HepG2 (cell line): ENCODE results near the gene FMOD. TPM values are rescaled to one million over a fixed set of nuclear protein-coding genes. Genes with fewer than 3 reads are reported as not detected.

Experiments used
- ATAC-seq: fragments of 200-7000 bp; cut with Tn5 transposase; 3 replicates; pipeline ENCODE4 v1.9.1; 2020; ENCODE audit warnings: mild to moderate bottlenecking, moderate library complexity
- BruUV-seq: library from RNA; stranded (reverse); fragments of 400-500 nt; replicated peaks from 2 replicates; lab custom pipeline; 2021; lab: Mats Ljungman, UMichigan
- CTCF ChIA-PET: fragments of 300-600 bp; formaldehyde crosslinking; extraction: SDS; loops from one replicate; lab custom pipeline; 2021; ENCODE audit warnings: low total read pairs, inconsistent platforms, low intra/inter-chr PET ratio; lab: Yijun Ruan, JAX
- POLR2A ChIA-PET: fragments of 350-600 bp; sonication (Branson Sonifier 250); formaldehyde crosslinking; loops from one replicate; lab custom pipeline; 2020; ENCODE audit warnings: antibody characterized with exemption, inconsistent platforms; lab: Yijun Ruan, JAX
- DNase-seq: peaks from one replicate; pipeline ENCODE4 v3.0.0-alpha.2; 2015; ENCODE audit warnings: low spot score
- FAIRE-seq: peaks from 3 replicates; lab custom pipeline; 2011; peaks lifted over from hg19 to GRCh38; lab: Jason Lieb, UNC
- H2AFZ ChIP-seq: one replicate; pipeline ENCODE4 v1.6.1; 2011; ENCODE audit warnings: low read length, inconsistent platforms
- H3K27ac ChIP-seq: fragments of 300-600 bp; 3 replicates; pipeline ENCODE4 v1.8.0; 2011; ENCODE audit warnings: mixed run types, mild to moderate bottlenecking, mixed read lengths, low read length, inconsistent platforms; ENCODE audit not compliant: insufficient read depth; ENCODE audit errors: extremely low read length
- H3K27me3 ChIP-seq, 2 experiments: fragments of 200-600 bp in 1 of 2; 2 replicates in 1 of 2; 3 replicates in 1 of 2; pipeline versions ENCODE4 v1.6.0 to v1.8.0; 2011; ENCODE audit warnings: low read length in 2 of 2, mild to moderate bottlenecking in 2 of 2, moderate library complexity in 2 of 2, inconsistent platforms in 1 of 2; ENCODE audit not compliant: insufficient read depth in 2 of 2, control insufficient read depth in 1 of 2
- H3K36me3 ChIP-seq, 2 experiments: fragments of 200-600 bp in 1 of 2; replicated peaks in 1 of 2; 2 replicates in 1 of 2; 3 replicates in 1 of 2; pipeline versions ENCODE4 v1.5.1 to v1.8.0; 2011; ENCODE audit warnings: low read length in 2 of 2, inconsistent platforms in 1 of 2; ENCODE audit not compliant: insufficient read depth in 2 of 2, control insufficient read depth in 1 of 2
- H3K4me1 ChIP-seq: 2 replicates; pipeline ENCODE4 v1.5.1; 2012; ENCODE audit warnings: low read length, inconsistent platforms; ENCODE audit not compliant: insufficient read depth
- H3K4me2 ChIP-seq: 2 replicates; pipeline ENCODE4 v1.6.0; 2011; ENCODE audit warnings: low read depth, low read length, inconsistent platforms
- H3K4me3 ChIP-seq, 3 experiments: fragments of 200-600 bp in 1 of 3; sonication (generic), shearing (Covaris generic) in 1 of 3; replicated peaks in 1 of 3; 2 replicates each; pipeline ENCODE4 v1.5.1; 2011 to 2016; ENCODE audit warnings: low read length in 3 of 3, inconsistent platforms in 2 of 3, low read depth in 2 of 3, mild to moderate bottlenecking in 2 of 3, control low read depth in 1 of 3, mixed read lengths in 1 of 3; ENCODE audit not compliant: insufficient read depth in 1 of 3
- H3K79me2 ChIP-seq: one replicate; pipeline ENCODE4 v1.6.1; 2011; ENCODE audit warnings: low read length, inconsistent platforms; ENCODE audit not compliant: insufficient read depth
- H3K9ac ChIP-seq: 2 replicates; pipeline ENCODE4 v1.6.0; 2011; ENCODE audit warnings: mild to moderate bottlenecking, low read depth, low read length, inconsistent platforms; ENCODE audit not compliant: insufficient read depth
- H3K9me3 ChIP-seq: 2 replicates; pipeline ENCODE4 v1.5.1; 2012; ENCODE audit warnings: mild to moderate bottlenecking, low read length
- H4K20me1 ChIP-seq: 2 replicates; pipeline ENCODE4 v1.6.0; 2011; ENCODE audit warnings: inconsistent platforms, mild to moderate bottlenecking, low read length, moderate library complexity; ENCODE audit not compliant: insufficient read depth
- KLF12 ChIP-seq: sonication (generic); formaldehyde crosslinking; IDR thresholded peaks from 2 replicates; pipeline ENCODE4 v1.4.0; 2020; ENCODE audit warnings: missing genetic modification reagents, borderline replicate concordance
- MIER3 ChIP-seq: IDR thresholded peaks from 2 replicates; pipeline ENCODE4 v1.6.1; 2016; ENCODE audit warnings: missing compliant biosample characterization, borderline replicate concordance
- RBM39 ChIP-seq: fragments of 200-400 bp; formaldehyde crosslinking; IDR thresholded peaks from one replicate; pipeline ENCODE4 v1.6.1; 2018; ENCODE audit warnings: antibody characterized with exemption, mild to moderate bottlenecking, low read depth, low read length; ENCODE audit not compliant: poor library complexity, severe bottlenecking
- WGBS: methylation state at CpG from one replicate; pipeline ENCODE4 v1.1.6; 2017; ENCODE audit warnings: low lambda C conversion rate; 5-methylcytosine and 5-hydroxymethylcytosine counted together
- in situ Hi-C: cut with HindIII; loops from 2 replicates; pipeline ENCODE4 v1.10.0; 2017; ENCODE audit warnings: low pct_unique_long_range_greater_than_20kb; ENCODE audit not compliant: extremely low pct_ligation_motif_present
- intact Hi-C: fragments of 100-400 bp; cut with micrococcal nuclease; formaldehyde crosslinking; loops from one replicate; pipeline ENCODE4 v1.10.0; 2022; ENCODE audit not compliant: unreplicated experiment
- polyA plus RNA-seq, 8 experiments: library from polyadenylated mRNA; depleted of rRNA in 3 of 8; stranded (reverse) in 7 of 8; unstranded in 1 of 8; fragments of >200 nt; fragmentation: Illumina TruSeq in 4 of 8; extraction: Trizol in 4 of 8; gene quantifications; 2 replicates each; pipeline versions ENCODE4 v1.2.1 to v1.2.3, GENCODE V29; 2011 to 2016; ENCODE audit warnings: low read depth in 4 of 8, missing spikeins in 1 of 8, mixed read lengths in 1 of 8; ENCODE audit not compliant: insufficient read depth in 1 of 8
- total RNA-seq, 5 experiments: library from RNA; depleted of rRNA; stranded (reverse); fragments of >200 nt; fragmentation: Illumina TruSeq; extraction: Trizol; gene quantifications; 2 replicates each; pipeline ENCODE4 v1.2.3, GENCODE V29; 2016; ENCODE audit warnings: low read depth in 1 of 5
- TF ChIP-seq, protein P1 (sequence below): sonication (generic); formaldehyde crosslinking; IDR thresholded peaks from one replicate; pipeline ENCODE4 v1.5.1; 2020; ENCODE audit warnings: mild to moderate bottlenecking, missing genetic modification reagents; ENCODE audit errors: not compliant biosample characterization
- TF ChIP-seq, protein P2 (sequence below): sonication (generic); formaldehyde crosslinking; IDR thresholded peaks from 2 replicates; pipeline ENCODE4 v1.4.0; 2020; ENCODE audit warnings: missing genetic modification reagents
- TF ChIP-seq, protein P3 (sequence below): sonication (generic); formaldehyde crosslinking; IDR thresholded peaks from 2 replicates; pipeline ENCODE4 v1.4.0; 2020; ENCODE audit warnings: missing genetic modification reagents
- TF ChIP-seq, protein P4 (sequence below): sonication (generic); formaldehyde crosslinking; IDR thresholded peaks from 2 replicates; pipeline ENCODE4 v1.8.0; 2022; ENCODE audit warnings: mild to moderate bottlenecking, missing genetic modification reagents, moderate library complexity

FMOD gene
- total and polyA plus RNA-seq, 2 of the 13 experiments (the other 11 are each of a cell fraction or from before 2014, with no cell fraction given), result 0.08 TPM; not detected in 1

DNA sequence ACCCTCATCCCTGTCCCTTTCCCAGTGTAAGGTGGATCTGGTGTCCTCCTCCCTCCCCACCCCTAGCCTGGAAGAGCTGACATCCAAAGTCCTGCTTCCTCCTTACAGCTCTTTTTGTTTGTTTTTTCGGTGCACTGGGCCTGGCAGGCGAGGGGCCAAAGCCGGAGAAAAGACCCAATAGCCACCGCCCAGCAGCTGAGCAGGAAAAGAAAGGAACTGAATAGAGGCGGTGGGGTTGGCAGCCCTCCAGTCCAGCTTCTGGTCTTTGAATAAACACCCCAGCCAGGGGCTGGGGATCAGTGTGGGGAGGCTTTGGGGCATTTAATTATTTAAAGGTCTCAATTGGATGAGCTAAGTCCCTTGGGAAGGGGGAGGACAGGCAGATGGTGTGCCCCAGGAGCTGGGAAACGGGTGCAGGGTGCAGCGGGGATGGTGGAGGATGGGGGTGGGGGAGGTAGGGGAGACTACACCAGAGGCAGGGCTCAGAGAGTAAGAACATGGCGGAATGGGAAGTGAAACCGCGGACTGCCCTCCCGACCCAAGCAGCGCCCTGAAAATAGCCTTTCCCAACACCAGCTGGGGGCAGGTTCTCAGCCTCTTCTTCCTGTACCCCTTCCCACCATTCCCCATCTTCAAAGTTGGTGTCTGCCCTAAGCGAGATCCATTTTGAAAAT, 25.4 kb downstream of the FMOD start:
- no peaks in the 10 kb centered on the region; the same call in 1 of the 2 replicates for H4K20me1 ChIP-seq
- 23% methylated on average over 13 of the region's 13 CpGs for WGBS
- H3K9me3 ChIP-seq, result no peaks in the 10 kb centered on the region
- ATAC-seq, result no peak
- no peaks in the 10 kb centered on the region for H3K36me3 ChIP-seq
- H3K79me2 ChIP-seq, result no peaks in the 10 kb centered on the region
- CTCF ChIA-PET, result no interaction called here
- intact Hi-C loops, result no loop called here
- no peak for FAIRE-seq
- POLR2A ChIA-PET, result interaction anchor here (0.8 to 5.2 kb wide), 2 partner anchors 20 to 35 kb away, joined by 5 to 31 read pairs; partner anchors contain the start of gene BTG2
- no peak overlapping the region for H2AFZ ChIP-seq
- H3K4me1 ChIP-seq, result peaks cover 45% of the 10 kb centered on the region
- H3K27me3 ChIP-seq, result peaks cover 5 to 18% of the 10 kb centered on the region in 2 experiments; a peak in 1 of 5 replicates
- no TSS peak for BruUV-seq
- in situ Hi-C loops, result loop anchor here (5.0 kb wide), 1 partner anchor 53 kb away; no protein-coding TSS in a partner anchor
- no peak overlapping the region for H3K27ac ChIP-seq
- DNase-seq, result no peak
- H3K9ac ChIP-seq, result no peak overlapping the region
- no peak overlapping the region for H3K4me3 ChIP-seq
- H3K4me2 ChIP-seq, result peak overlapping the region; percentile 61
- TF ChIP-seq RBM39 (no peak), KLF12 (CRISPR knock-in tag) (no peak), MIER3 (CRISPR knock-in tag) (no peak)
- TF ChIP-seq, protein P1, sequence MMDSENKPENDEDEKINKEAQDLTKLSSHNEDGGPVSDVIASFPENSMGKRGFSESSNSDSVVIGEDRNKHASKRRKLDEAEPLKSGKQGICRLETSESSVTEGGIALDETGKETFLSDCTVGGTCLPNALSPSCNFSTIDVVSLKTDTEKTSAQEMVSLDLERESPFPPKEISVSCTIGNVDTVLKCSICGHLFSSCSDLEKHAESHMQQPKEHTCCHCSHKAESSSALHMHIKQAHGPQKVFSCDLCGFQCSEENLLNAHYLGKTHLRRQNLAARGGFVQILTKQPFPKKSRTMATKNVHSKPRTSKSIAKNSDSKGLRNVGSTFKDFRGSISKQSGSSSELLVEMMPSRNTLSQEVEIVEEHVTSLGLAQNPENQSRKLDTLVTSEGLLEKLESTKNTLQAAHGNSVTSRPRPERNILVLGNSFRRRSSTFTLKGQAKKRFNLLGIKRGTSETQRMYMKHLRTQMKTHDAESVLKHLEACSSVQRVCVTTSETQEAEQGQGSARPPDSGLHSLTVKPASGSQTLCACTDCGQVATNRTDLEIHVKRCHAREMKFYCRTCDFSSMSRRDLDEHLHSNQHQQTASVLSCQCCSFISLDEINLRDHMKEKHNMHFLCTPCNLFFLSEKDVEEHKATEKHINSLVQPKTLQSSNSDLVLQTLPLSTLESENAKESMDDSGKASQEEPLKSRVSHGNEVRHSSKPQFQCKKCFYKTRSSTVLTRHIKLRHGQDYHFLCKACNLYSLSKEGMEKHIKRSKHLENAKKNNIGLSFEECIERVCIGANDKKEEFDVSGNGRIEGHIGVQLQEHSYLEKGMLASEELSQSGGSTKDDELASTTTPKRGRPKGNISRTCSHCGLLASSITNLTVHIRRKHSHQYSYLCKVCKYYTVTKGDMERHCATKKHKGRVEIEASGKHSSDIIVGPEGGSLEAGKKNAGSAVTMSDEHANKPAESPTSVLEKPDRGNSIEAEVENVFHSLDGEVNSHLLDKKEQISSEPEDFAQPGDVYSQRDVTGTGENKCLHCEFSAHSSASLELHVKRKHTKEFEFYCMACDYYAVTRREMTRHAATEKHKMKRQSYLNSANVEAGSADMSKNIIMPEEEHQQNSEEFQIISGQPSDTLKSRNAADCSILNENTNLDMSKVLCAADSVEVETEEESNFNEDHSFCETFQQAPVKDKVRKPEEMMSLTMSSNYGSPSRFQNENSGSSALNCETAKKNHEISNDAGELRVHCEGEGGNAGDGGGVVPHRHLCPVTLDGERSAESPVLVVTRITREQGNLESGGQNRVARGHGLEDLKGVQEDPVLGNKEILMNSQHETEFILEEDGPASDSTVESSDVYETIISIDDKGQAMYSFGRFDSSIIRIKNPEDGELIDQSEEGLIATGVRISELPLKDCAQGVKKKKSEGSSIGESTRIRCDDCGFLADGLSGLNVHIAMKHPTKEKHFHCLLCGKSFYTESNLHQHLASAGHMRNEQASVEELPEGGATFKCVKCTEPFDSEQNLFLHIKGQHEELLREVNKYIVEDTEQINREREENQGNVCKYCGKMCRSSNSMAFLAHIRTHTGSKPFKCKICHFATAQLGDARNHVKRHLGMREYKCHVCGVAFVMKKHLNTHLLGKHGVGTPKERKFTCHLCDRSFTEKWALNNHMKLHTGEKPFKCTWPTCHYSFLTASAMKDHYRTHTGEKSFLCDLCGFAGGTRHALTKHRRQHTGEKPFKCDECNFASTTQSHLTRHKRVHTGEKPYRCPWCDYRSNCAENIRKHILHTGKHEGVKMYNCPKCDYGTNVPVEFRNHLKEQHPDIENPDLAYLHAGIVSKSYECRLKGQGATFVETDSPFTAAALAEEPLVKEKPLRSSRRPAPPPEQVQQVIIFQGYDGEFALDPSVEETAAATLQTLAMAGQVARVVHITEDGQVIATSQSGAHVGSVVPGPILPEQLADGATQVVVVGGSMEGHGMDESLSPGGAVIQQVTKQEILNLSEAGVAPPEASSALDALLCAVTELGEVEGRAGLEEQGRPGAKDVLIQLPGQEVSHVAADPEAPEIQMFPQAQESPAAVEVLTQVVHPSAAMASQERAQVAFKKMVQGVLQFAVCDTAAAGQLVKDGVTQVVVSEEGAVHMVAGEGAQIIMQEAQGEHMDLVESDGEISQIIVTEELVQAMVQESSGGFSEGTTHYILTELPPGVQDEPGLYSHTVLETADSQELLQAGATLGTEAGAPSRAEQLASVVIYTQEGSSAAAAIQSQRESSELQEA (CRISPR knock-in tag), result no peak
- TF ChIP-seq, protein P2, sequence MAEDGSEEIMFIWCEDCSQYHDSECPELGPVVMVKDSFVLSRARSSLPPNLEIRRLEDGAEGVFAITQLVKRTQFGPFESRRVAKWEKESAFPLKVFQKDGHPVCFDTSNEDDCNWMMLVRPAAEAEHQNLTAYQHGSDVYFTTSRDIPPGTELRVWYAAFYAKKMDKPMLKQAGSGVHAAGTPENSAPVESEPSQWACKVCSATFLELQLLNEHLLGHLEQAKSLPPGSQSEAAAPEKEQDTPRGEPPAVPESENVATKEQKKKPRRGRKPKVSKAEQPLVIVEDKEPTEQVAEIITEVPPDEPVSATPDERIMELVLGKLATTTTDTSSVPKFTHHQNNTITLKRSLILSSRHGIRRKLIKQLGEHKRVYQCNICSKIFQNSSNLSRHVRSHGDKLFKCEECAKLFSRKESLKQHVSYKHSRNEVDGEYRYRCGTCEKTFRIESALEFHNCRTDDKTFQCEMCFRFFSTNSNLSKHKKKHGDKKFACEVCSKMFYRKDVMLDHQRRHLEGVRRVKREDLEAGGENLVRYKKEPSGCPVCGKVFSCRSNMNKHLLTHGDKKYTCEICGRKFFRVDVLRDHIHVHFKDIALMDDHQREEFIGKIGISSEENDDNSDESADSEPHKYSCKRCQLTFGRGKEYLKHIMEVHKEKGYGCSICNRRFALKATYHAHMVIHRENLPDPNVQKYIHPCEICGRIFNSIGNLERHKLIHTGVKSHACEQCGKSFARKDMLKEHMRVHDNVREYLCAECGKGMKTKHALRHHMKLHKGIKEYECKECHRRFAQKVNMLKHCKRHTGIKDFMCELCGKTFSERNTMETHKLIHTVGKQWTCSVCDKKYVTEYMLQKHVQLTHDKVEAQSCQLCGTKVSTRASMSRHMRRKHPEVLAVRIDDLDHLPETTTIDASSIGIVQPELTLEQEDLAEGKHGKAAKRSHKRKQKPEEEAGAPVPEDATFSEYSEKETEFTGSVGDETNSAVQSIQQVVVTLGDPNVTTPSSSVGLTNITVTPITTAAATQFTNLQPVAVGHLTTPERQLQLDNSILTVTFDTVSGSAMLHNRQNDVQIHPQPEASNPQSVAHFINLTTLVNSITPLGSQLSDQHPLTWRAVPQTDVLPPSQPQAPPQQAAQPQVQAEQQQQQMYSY, result peak; percentile 19; the same call in 1 of the 2 replicates
- TF ChIP-seq, protein P3, sequence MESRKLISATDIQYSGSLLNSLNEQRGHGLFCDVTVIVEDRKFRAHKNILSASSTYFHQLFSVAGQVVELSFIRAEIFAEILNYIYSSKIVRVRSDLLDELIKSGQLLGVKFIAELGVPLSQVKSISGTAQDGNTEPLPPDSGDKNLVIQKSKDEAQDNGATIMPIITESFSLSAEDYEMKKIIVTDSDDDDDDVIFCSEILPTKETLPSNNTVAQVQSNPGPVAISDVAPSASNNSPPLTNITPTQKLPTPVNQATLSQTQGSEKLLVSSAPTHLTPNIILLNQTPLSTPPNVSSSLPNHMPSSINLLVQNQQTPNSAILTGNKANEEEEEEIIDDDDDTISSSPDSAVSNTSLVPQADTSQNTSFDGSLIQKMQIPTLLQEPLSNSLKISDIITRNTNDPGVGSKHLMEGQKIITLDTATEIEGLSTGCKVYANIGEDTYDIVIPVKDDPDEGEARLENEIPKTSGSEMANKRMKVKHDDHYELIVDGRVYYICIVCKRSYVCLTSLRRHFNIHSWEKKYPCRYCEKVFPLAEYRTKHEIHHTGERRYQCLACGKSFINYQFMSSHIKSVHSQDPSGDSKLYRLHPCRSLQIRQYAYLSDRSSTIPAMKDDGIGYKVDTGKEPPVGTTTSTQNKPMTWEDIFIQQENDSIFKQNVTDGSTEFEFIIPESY, result peak; percentile 21; the same call in 1 of the 2 replicates
- TF ChIP-seq, protein P4, sequence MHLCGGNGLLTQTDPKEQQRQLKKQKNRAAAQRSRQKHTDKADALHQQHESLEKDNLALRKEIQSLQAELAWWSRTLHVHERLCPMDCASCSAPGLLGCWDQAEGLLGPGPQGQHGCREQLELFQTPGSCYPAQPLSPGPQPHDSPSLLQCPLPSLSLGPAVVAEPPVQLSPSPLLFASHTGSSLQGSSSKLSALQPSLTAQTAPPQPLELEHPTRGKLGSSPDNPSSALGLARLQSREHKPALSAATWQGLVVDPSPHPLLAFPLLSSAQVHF (CRISPR knock-in tag), result no peak
